Head of caudate nucleus (tissue), 42 donors: ENCODE measurements around the gene TKT.
"Not testable (repeated sequence)": the region's sequence is repeated elsewhere in the genome, so short reads cannot be mapped to it uniquely, and the experiment has no call there.

ENCODE experiments used
- DNase-seq, 42 donors: peaks; one replicate each; pipeline versions ENCODE4 v3.0.0 to v3.0.0-alpha.2; 2020 to 2021; ENCODE audit warnings: mixed read lengths in 7 of 42
- intact Hi-C: fragments of 100-400 bp; cut with DNase I; formaldehyde crosslinking; loops from one replicate; pipeline ENCODE4 v1.15.0; 2022

TKT gene, protein sequence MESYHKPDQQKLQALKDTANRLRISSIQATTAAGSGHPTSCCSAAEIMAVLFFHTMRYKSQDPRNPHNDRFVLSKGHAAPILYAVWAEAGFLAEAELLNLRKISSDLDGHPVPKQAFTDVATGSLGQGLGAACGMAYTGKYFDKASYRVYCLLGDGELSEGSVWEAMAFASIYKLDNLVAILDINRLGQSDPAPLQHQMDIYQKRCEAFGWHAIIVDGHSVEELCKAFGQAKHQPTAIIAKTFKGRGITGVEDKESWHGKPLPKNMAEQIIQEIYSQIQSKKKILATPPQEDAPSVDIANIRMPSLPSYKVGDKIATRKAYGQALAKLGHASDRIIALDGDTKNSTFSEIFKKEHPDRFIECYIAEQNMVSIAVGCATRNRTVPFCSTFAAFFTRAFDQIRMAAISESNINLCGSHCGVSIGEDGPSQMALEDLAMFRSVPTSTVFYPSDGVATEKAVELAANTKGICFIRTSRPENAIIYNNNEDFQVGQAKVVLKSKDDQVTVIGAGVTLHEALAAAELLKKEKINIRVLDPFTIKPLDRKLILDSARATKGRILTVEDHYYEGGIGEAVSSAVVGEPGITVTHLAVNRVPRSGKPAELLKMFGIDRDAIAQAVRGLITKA

DNA sequence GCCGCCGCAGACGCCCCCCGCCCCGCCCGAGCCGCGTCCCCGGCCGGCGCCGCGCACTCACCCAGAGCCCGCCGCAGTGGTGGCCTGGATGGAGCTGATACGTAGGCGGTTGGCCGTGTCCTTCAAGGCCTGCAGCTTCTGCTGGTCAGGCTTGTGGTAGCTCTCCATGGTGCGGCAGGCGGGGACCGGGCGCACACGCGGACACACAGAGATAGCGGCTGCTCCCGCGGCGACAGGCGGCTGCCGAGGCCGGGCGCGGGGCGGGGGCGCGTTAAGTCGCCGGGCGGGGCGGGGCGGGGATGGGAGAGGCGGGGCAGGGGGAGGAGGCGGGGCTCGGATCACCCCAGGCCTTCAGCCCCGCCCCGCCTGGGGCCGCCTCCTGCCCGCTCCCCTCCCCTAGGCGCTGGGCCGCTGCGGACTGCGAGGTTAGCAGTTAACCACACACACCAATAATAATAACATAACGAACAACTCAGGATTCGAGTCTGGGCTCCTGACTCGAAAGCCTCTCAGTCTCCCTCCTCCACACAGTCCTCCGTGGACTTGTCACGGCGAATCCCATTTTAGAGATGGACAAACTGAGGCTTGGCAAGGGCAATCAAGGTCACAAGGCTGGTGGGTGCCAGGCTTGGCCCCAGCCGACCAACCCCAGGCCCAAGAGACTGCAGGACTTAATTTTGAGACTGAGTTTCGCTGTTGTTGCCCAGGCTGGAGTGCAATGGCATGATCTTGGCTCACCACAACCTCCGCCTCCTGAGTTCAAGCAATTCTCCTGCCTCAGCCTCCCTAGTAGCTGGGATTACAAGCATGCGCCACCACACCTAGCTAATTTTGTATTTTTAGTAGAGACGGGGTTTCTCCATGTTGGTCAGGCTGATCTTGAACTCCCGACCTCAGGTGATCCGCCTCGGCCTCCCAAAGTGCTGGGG is at the start of gene TKT:
TSS of gene TKT (minus strand) at position 248 of the 929 bp plus-strand sequence. CDS start at position 168, 80 bp downstream.
- DNase-seq, result peak; percentile 65 to 95 (median 88)
- intact Hi-C loops, result no loop called here

DNA sequence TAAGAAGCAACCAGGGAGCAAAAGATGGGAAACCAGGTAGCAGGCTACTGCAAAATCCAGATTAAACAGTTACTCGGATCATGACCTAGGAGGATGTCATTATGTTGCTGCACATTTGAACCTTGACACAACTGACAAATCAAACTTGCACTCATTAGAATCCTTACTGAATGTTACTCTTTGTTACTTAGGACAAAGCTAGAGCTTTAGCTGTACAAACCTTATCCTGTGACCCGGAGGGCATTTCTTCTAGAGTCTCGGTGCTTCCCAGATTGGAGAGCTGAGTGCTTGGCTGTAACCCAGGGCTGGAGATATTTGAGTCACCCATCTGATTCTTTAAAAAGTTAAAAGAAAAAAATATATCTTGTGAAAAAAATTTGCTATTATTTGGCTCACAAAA is 48.1 kb upstream of the TKT start:
- intact Hi-C loops, result loop anchor here (10.0 kb wide), 1 partner anchor 401 kb away; no protein-coding TSS in a partner anchor
- peak in 1 of 42 donors; percentile 41 for DNase-seq

DNA sequence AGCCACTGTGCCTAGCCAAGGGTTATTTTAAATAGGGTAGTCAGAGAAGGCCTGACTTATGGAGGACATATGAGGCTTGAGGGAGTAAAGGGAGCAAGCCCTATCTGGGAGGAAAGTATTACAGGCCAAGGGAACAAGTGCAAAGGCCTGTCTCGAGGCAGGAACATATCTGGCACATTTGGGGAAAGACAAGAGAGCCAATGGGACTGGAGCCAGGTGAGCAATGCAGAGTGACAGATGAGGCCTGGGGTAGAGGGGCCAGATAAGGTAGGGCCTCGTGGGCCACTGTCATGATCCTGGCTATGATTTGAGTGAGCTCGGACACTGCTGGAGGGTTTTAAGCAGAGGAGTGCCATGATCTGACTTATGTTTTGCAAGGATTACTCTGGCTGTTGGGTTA is 47.7 kb upstream of the TKT start:
- intact Hi-C loops, result loop anchor here (10.0 kb wide), 1 partner anchor 401 kb away; no protein-coding TSS in a partner anchor
- DNase-seq, result peak in 1 of 42 donors; percentile 32

DNA sequence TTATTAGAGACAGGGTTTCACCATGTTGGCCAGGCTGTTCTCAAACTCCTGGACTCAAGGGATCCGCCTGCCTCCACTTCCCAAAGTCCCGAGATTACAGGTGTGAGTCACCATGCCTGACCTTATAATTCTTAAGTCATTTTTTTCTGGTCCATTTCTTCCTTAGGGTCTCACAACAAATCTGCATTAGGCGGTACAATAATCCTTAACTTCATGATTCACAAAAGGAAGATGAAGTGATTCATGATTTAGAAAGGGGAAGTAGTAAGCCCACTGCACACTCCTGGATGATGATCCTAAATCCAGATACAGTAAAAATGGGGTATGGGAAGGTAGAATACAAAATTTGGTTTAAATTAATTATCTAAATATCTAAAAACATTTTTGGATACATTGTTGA is 45.0 kb upstream of the TKT start:
- DNase-seq, result no peak
- intact Hi-C loops, result loop anchor here (10.0 kb wide), 1 partner anchor 404 kb away; no protein-coding TSS in a partner anchor

DNA sequence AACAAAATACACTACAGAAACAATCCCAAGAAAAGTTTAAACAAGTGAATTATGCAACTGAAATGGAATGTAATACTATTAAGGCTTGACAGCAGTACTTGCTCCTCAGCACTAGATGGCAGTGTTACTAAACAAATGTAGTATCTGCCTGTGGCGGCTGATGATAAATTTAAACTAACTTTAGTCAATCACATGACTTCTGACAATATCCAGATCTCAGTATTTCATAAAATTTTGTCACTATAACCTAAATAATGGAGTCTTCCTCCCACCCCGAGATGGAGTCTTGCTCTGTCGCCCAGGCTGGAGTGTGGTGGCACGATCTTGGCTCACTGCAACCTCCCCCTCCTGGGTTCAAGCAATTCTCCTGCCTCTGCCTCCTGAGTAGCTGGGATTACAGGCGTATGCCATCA is 43.8 kb upstream of the TKT start:
- DNase-seq, result peak in 13 of 42 donors; percentile 17 to 69 (median 40)
- intact Hi-C loops, result loop anchor here (10.0 kb wide), 1 partner anchor 405 kb away; no protein-coding TSS in a partner anchor

DNA sequence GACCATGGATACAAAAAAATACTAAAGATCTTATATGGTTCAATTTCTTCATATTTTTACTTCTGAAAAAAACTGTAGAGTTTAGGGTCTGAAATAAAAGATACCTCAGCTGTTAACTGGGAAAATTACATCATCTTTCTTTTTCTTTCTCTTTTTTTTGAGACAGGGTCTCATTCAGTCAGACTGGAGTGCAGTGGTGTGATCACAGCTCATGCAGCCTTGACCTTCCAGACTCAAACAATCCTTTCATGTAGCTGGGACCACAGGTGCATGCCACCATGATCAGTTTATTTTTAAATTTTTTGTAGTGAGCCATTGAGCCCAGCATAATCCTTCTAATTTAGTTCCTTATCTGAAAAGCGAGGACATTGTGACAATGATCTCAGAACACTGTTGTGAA is 39.6 kb upstream of the TKT start:
- no peak for DNase-seq
- intact Hi-C loops, result no loop called here

DNA sequence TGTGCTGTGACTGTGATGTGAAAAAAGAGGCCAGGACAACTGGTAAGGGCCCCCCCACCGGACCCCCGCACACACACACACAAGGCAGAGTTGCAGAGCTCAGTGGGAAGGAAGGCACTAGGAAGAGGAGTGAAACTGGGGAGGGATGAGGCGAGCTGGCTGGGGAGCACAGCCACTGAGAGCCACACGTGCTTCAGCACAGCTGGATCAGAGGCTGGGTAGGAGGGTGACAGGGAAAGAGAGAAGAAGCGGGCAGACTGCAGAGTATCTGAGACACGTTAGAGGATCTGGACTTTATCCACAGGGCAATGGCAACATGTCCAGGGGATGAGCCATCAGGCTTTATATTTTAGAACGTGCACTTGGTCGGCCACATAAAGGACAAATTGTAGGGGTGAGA is 38.0 kb upstream of the TKT start:
- DNase-seq, result peak in 4 of 42 donors; percentile 16 to 46 (median 29)
- intact Hi-C loops, result no loop called here

DNA sequence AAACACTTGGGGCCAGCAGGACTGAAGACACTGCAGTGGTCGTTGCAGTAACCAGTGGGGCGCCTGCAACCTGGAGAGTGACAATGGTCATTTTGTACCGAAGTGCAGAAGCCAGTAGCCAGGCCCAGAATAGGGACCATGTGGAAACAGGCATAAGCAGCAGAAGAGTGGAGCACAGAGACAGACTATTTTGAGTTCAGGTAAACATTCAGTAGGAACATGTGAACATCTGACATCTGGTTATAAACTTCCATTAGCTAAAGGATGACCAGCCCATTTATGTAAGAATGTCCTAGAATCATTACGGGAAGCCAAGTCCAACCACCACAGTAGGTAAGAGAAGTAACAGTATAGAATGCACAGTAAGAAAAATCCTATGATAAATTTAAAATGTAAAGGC is 32.4 kb upstream of the TKT start:
- intact Hi-C loops, result no loop called here
- no peak for DNase-seq

DNA sequence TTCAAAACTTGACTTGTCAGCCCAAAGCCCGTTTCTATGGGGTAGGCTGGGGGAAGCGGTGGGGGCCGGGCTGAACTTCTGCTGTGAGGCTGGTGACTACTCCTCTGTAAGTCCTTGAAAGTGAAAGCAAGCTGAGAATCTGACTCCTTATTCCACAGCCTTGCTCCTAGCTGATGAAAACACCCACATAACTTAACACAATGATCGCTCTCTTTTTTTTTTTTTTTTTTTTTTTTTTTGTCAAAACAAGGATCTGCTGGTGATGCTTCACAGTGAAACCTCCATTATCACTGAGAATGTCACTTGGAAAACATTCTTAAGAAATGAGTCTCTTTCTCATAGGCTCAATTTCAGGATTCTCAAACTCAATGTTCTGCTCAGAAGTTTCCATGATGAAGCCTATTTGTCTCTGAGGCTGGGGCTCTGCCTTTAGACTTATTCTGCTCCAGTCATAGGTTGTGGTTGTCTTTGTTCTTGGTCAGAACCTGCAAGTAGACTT is 31.4 kb upstream of the TKT start:
- intact Hi-C loops, result no loop called here
- DNase-seq, result peak in 40 of 42 donors; percentile 19 to 87 (median 53)

DNA sequence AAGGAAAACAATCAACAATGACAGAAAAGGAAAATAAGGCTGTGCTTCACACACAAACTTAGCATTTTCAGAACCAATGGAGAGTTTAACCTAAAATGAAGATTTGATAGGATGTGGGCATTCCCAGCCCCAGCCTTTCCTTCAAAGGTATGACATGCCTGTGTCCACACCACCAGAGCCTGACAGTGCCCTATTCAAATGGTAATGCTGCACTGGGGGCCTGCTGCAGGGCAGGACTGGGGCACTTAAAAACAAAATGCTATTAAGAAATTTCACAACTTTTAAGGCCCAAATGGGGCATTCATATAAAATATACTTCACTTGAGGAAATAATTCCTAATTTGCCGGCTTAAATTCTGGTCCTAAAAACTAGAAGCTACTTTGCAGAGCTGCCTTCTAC is 30.9 kb upstream of the TKT start:
- intact Hi-C loops, result no loop called here
- DNase-seq, result no peak

DNA sequence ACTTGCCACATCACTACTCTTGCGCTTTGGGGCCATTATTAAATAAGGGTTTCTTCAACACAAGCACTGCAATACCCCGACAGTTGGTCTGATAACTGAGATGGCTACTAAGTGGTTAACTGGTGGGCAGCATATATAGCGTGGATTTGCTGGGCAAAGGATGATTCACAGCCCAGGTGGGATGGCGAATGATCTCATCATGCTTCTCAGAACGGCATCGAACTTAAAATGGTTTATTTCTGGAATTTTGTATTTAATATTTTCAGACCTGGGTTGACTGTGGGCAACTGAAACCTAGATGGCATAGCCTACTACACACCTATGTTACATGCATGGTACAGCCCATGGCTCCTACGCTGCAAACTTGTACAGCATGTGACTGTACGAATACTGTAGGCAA is 26.8 kb upstream of the TKT start:
- peak in 15 of 42 donors; percentile 13 to 70 (median 40) for DNase-seq
- intact Hi-C loops, result no loop called here

DNA sequence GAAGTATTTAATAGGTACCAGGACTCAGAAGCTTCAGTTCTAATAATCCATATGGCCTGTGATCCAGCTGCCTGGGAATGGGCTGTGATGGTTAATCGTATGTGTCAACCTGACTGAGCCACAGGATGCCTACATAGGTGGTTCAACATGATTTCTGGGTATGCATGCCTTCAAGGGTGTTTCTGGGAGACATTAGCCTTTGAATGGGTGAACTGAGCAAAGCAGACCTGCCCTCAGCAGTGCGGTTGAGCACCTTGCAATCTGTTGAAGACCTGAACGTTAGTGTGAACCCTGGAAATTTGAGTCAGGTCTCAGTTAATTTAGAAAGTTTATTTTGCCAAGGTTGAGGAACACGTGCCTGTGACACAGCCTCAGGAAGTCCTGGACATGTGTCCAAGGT is 22.8 kb upstream of the TKT start:
- intact Hi-C loops, result no loop called here

DNA sequence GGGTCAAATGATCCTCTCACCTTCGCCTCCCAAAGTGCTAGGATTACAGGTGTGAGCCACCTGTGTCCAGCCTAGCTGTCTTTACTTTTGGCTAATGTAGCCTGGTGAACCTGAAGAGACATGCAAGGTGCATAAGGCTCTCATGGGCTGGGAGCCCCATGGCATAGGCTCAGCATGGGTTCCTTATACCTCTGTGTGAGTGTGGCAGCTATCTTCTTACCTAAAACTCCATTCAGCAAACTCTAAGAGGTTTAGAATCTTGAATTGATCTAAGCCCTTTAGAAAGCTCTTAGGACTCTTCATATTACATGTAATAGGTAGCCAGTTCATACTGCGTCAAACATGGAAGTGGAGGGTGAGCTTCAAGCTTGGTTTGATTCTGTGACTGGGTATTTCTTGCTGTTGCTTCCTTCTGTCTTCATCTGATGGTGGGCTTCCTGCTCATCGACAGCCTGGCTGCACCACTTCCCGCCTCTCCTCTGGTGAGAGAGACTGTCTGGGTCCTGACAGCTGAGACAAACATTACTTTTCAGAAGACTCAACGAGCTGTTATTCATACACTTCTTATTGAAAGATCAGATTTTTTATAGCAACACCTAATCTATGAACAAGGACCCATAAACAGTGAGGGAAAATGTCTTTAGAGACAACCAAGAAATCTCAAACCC is 19.2 kb upstream of the TKT start:
- DNase-seq, result peak in 1 of 42 donors; percentile 10
- intact Hi-C loops, result no loop called here

More for the DNA sequence above, 22.8 kb upstream of the TKT start:
- peak in 1 of 42 donors; percentile 16 for DNase-seq

DNA sequence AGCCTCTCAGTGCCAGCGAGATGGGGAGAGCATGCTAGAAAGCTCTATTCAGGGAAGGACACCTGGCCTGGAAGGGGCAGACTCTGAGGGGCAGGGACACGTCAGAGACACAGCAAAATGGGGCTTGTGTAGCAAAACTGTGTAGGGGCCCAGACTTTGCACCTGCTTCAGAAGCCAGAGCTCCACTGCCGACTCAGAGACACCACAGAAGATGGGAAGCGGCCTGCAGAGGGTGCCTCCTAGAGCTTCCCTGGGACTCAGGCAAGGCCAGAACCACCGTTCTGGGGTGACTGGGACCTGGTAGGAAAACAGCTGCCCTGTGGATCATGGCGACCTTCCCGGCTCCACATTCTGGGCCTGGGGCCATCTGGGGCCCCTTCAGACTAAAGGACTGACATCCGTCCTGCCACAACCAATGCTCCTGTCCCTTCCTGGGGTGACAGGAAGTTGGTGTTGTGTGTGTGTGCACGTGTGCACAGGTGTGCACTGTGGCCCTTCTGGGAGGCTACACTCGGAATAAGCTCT is 17.4 kb upstream of the TKT start:
- peak in 1 of 42 donors; percentile 37 for DNase-seq
- intact Hi-C loops, result no loop called here

DNA sequence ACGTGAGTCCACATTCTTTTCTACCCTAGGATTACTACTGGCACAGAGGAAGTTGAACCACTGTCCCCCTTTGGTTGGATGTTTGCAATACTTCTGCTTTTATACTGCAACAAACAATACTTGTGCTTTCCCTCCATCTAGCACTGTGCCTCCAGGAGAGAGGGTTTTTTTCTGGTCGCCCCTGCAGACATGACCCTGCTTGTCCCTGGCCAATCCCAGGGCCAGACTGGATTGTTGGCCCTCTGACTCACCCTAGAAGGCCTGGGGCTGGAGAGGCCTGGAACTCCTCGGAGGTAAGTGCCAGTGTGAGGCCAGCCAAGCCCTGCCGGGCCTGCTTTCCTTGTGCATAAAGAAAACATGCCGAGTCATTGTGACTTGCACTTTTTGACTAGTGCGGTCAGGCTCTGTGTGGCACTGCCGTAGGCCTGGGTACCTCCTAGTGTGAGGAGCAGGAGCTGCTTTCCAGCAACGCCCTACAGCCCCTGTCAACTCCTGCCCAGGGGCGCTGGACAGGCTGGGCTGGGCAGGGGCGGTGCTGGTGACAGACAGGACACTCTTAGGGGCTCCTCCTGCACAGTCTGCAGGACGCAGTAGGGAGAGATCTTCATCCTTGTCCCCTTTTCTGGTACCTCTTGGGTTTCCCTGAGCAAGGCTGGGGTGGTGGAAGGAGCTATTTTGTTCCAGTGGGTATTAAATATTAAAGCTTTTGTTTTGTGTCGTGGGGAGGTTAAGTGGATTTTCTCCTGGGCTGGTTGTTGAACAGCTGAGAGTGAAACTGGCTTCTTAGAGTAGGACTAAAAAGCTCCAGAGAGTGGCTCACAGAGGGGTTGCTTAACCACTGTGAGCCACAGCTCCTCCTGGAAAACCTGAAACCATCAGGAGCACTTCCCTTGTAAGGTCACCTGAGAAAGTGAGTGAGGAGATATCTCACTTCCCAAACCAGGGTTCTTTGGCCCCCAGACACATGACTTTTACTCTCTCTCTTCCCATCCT is 14.4 kb upstream of the TKT start:
- DNase-seq, result peak; percentile 49 to 92 (median 74)
- intact Hi-C loops, result no loop called here

DNA sequence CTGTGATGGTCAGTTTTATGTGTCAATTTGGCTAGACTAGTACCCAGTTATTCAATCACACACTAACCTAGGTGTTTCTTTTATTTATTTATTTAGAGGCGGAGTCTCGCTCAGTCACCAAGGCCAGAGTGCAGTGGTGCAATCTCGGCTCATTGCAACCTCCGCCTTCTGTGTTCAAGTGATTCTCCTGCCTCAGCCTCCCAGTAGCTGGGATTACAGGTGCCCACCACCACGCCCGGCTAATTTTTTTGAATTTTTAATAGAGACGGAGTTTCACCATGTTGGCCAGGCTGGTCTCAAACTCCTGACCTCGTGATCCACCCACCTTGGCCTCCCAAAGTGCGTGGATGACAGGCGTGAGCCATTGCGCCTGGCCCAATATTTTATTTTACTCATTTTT is 13.4 kb upstream of the TKT start:
- DNase-seq, intact Hi-C loops: not testable (repeated sequence)

DNA sequence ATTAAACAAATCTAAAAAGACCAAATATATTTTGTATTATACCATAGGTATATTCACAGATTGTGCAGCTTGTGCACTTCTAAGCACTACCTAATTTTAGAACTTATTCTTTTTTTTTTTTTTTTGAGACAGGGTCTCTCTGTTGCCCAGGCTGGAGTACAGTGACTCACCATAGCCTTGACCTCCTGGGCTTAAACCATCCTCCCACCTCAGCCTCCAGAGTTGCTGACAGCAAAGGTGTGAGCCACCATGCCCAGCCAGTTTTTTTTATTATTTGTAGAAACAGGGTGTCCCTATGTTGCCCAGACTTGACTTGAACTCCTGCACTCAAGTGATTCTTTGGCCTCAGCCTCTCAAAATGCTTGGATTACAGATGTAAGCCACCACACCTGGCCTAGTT is 11.9 kb upstream of the TKT start:
- intact Hi-C loops, result no loop called here
- DNase-seq, result no peak
